Uterus (tissue), 2 donors: ENCODE data around the gene DRAM2.

Source experiments
- CTCF ChIP-seq, 4 experiments: fragments of 200-600 bp in 2 of 4; fragments of 450-650 bp in 2 of 4; sonication (generic) in 2 of 4; IDR thresholded peaks; one replicate each; pipeline ENCODE4 v1.5.1; 2016 to 2019; ENCODE audit warnings: antibody characterized with exemption in 4 of 4, mild to moderate bottlenecking in 2 of 4, moderate library complexity in 1 of 4
- POLR2A ChIP-seq, 2 donors: fragments of 450-650 bp; IDR thresholded peaks; one replicate each; pipeline ENCODE4 v1.6.1; 2016; ENCODE audit warnings: antibody characterized with exemption in 2 of 2, mild to moderate bottlenecking in 1 of 2, moderate library complexity in 1 of 2

- no peak for TF ChIP-seq CTCF (IDR thresholded peaks at IDR 0.05)
- no peak for TF ChIP-seq POLR2A (IDR thresholded peaks at IDR 0.05)
Measured at GRCh38 chr1:111174070-111174469, 34.2 kb upstream of the DRAM2 start.
